Measurements from ENCODE around the gene KRTAP2-2.

The KRTAP2-2 gene

GRCh38 chr17:41009936-41010335 is 45.1 kb downstream of the KRTAP2-2 start:
- Histone ChIP-seq H2AFZ (ENCODE audit: low read length) (no peak overlapping the region), H3K36me3 (ENCODE audit: insufficient read depth, low read length) (no peaks in the 10 kb centered on the region), H3K27me3 (ENCODE audit: insufficient read depth, low read length) (no peaks in the 10 kb centered on the region; the same call in 1 of the 2 replicates), H3K9me2 (ENCODE audit: low read depth, low read length) (no peaks in the 10 kb centered on the region), H3K4me2 (ENCODE audit: low read length) (no peak overlapping the region), H3K4me3 (ENCODE audit: low read depth, low read length, poor library complexity, severe bottlenecking) (no peak overlapping the region), H3K4me1 (ENCODE audit: insufficient read depth, low read length, severe bottlenecking) (no peaks in the 10 kb centered on the region), H3K9me3 (ENCODE audit: low read length) (no peaks in the 10 kb centered on the region), H3K9ac (ENCODE audit: low read length) (no peak overlapping the region), H3K27ac (ENCODE audit: low read depth, low read length, poor library complexity, severe bottlenecking) (no peak overlapping the region), H4K20me1 (ENCODE audit: insufficient read depth, low read length) (no peaks in the 10 kb centered on the region), H3F3A (ENCODE audit: insufficient read depth, low read length) (no peaks in the 10 kb centered on the region), H3K79me2 (ENCODE audit: insufficient read depth, low read length) (no peaks in the 10 kb centered on the region)
- TF ChIP-seq CTCF (IDR thresholded peaks at IDR 0.05; ENCODE audit: low read length) (no peak), EZH2 (IDR thresholded peaks at IDR 0.05; ENCODE audit: borderline replicate concordance, low read length) (no peak)

DNA sequence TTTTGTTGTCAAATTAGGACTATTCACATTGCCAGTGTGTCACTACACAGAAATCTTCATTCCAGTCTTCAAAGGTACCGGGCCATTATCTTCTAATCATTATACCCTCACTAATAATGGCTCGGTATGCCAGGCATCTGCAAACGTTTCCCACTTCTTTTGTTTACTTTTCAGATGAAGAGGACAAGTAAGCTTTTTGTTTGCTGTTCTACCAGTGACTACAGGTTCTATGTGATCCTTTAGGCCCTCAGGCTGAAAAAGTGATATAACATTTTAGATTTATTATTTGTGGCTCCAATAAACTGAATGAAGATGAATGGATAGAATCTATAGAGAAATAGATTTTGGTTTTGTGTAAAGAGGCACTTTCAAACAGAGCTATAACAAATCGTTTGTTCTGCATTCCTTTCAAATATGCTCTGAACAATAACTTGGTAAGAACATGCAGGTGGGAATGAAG is 45.7 kb downstream of the KRTAP2-2 start:
- no peak overlapping the region for H3K4me2 ChIP-seq (ENCODE audit: low read length)
- H3K36me3 ChIP-seq (ENCODE audit: insufficient read depth, low read length), result no peaks in the 10 kb centered on the region
- H3K4me1 ChIP-seq (ENCODE audit: insufficient read depth, low read length, severe bottlenecking), result no peaks in the 10 kb centered on the region
- no peak for TF ChIP-seq EZH2 (IDR thresholded peaks at IDR 0.05; ENCODE audit: borderline replicate concordance, low read length)
- no peak for TF ChIP-seq CTCF (IDR thresholded peaks at IDR 0.05; ENCODE audit: low read length)
- H2AFZ ChIP-seq (ENCODE audit: low read length), result no peak overlapping the region
- H3K9me2 ChIP-seq (ENCODE audit: low read depth, low read length), result no peaks in the 10 kb centered on the region
- H3K27ac ChIP-seq (ENCODE audit: low read depth, low read length, poor library complexity, severe bottlenecking), result no peak overlapping the region
- H3K79me2 ChIP-seq (ENCODE audit: insufficient read depth, low read length), result no peaks in the 10 kb centered on the region
- H3K9ac ChIP-seq (ENCODE audit: low read length), result no peak overlapping the region
- H3F3A ChIP-seq (ENCODE audit: insufficient read depth, low read length), result no peaks in the 10 kb centered on the region
- no peaks in the 10 kb centered on the region for H4K20me1 ChIP-seq (ENCODE audit: insufficient read depth, low read length)
- H3K9me3 ChIP-seq (ENCODE audit: low read length), result no peaks in the 10 kb centered on the region
- H3K4me3 ChIP-seq (ENCODE audit: low read depth, low read length, poor library complexity, severe bottlenecking), result no peak overlapping the region
- H3K27me3 ChIP-seq (ENCODE audit: insufficient read depth, low read length), result no peaks in the 10 kb centered on the region; the same call in 1 of the 2 replicates

DNA sequence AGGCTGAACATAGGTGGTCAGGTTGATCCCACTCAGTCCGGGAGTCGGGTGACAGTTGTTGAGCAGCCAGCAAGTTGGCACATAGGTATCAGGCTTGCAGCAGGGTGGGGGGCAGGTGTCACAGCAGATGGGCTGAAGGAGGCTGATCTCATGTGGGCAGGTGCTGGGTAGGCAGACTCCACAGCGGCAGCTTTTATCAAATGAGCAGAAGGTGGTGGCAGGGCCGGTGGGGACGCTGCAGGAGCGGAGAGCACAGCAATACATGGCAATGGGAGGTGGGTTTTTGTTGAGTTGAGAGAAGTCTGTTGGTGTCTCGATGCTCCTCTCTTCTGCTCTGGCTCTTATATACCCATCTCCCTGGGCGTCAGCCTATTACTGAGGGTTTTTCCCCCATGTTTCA is 46.2 kb downstream of the KRTAP2-2 start, which contains the start of gene KRTAP3-1:
Gene KRTAP3-1, minus strand, starts transcription at position 318 of the 400 bp plus-strand sequence. Its CDS starts 54 bp downstream, at position 264.
- Histone ChIP-seq H3F3A (ENCODE audit: insufficient read depth, low read length) (no peaks in the 10 kb centered on the region), H4K20me1 (ENCODE audit: insufficient read depth, low read length) (no peaks in the 10 kb centered on the region), H3K79me2 (ENCODE audit: insufficient read depth, low read length) (no peaks in the 10 kb centered on the region), H2AFZ (ENCODE audit: low read length) (no peak within 1 kb of the TSS), H3K27me3 (ENCODE audit: insufficient read depth, low read length) (no peaks in the 10 kb centered on the region; the same call in 1 of the 2 replicates), H3K9me2 (ENCODE audit: low read depth, low read length) (no peaks in the 10 kb centered on the region), H3K36me3 (ENCODE audit: insufficient read depth, low read length) (no peaks in the 10 kb centered on the region), H3K4me2 (ENCODE audit: low read length) (no peak within 1 kb of the TSS), H3K4me3 (ENCODE audit: low read depth, low read length, poor library complexity, severe bottlenecking) (no peak within 1 kb of the TSS), H3K9ac (ENCODE audit: low read length) (no peak within 1 kb of the TSS), H3K4me1 (ENCODE audit: insufficient read depth, low read length, severe bottlenecking) (no peaks in the 10 kb centered on the region), H3K9me3 (ENCODE audit: low read length) (no peaks in the 10 kb centered on the region), H3K27ac (ENCODE audit: low read depth, low read length, poor library complexity, severe bottlenecking) (no peak within 1 kb of the TSS)
- TF ChIP-seq CTCF (IDR thresholded peaks at IDR 0.05; ENCODE audit: low read length) (no peak), EZH2 (IDR thresholded peaks at IDR 0.05; ENCODE audit: borderline replicate concordance, low read length) (no peak)
